Stimulated activated CD4-positive, alpha-beta T cell treated with anti-CD3 and anti-CD28 coated beads, Interleukin-15, amount 100 ng/mL, for 1 hour (primary cell): ENCODE data around the gene DISP3.

Experiments
- DNase-seq, 2 donors: peaks; one replicate each; pipeline ENCODE4 v3.0.0-alpha.2; 2020; ENCODE audit warnings: low read depth in 1 of 2, low spot score in 1 of 2

DISP3 gene

DNA sequence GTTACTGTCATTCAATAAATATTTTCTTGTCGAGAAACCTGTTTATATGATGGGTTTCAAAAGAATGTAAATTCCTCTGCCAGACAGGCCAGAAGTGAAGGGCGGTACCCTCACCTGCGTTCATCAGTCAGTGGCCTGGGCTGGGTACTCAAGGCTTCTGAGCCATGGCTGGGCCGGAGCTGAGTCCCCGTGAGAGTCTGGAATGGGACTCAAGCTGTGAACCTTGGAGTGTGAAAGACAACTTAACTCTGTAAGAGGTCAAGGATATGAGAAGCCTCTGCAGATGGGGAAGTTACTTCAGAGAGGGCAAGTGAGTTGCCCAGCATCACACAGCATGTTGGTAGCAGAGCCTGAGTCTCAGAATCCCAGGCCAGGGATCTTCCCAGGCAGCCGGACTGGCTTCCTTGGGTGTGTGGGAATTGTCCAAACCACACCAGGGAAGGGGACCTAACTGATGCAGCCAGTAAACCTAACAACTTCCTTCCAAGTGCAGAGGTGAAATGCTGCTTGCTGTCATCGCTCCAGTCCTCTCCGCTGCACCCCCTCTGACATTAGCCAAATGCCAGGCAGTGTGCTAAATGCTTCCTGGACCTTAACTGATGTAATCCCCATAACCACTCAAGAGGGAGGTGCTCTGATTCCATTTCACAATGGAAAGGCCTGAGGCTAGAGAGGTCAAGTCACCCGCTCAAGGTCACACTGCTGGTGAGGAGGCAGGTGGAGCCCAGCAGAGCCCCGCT is 4.8 kb downstream of the DISP3 start:
- DNase-seq: no peak

DNA sequence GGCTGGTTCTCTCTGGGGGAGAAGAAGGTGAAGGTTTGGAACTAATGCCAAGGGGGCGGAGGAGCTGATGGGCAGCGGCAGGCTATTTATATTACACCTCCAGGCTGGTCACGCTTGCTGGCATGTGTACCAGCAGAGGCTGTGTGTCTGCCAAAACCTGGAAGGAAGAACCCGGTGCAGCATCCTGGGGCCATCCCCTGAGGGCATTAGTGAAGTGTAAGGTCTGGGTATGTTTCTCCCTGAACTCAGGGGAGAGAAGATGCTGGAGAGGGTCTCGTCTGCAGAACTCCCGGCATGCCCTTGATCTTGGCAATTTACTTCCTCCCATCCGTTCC is 5.3 kb downstream of the DISP3 start:
- no peak for DNase-seq

DNA sequence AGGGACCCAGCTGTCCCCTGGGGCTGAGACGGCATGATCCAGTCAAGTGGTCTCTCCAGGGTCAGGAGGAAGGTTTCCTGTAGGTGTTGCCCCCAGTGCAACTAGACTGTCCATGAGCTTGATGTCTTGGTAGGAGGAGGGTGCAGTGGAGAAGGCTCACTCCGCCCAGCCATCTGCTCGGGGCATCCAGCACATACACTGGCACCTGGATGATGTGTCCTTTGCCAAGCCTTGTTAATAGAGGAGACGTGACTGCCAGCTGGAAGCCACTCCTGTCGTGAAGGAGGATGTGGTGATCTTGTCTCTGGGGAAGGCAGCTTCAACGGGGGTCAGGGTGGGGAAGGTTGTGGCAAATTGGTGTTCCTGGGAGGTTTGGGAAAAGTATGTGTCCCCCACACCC is 6.2 kb downstream of the DISP3 start:
- no peak for DNase-seq

DNA sequence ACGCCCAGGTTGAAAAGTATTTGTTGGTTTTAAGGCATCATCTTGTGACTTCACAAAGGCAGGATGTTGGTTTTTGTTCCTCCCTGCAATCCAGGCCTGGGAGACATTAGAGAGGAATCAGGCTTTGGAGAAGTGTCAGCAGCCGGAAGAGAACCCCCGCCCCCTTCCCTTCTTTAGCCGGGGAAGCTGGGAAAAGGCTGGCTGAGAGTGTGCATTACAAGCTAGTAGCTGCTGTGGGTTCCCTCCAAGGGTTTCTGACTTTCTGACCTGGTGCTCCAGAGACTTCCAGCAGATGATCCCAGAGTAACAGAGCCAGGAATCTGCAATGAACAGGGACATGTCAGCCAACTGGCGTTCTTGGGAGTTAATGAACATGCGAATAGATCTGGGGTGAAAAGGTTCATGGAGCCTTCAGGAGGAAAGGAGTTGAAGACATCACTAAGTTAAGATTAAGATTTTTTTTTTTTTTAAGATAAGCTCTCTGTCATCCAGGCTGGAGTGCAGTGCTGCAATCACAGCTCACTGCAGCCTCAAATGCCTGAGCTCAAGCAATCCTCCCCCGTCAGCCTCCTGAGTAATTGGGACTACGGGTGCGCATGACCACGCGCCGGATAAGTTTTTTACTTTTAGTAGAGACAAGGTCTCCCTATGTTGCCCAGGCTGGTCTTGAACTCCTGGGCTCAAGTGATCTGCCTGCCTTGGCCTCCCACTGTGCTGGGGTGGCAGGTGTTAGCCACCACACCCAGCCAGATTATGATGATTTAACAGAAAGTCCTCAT is 7.5 kb downstream of the DISP3 start:
- DNase-seq: no peak

DNA sequence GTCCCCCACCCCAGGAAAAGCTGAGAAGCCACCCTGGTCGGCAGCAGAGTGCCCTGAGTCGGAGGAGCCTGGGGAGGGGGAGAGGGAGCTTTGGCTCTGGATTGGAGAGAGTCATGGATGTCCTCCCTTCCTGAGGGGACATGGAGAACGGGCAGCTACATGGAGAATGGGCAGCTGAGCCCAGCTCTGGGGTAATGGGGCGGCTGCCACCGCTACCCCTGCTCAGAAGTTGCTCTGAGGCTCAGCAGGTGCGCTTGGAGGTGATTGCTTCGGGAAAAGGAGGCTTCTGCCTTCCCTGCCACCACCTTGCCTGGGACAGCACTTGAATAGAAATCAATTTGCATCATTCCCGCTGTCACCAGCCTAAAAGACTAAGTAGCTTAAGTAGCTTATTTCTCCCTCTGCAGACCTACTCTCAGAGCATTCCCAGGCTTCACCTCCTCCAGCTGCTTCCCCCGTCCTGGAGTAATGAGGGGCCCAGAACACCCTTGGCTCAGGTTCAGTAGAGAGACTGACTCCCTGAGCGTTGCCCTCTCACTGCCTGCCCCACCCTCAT is 8.3 kb downstream of the DISP3 start:
- no peak for DNase-seq

DNA sequence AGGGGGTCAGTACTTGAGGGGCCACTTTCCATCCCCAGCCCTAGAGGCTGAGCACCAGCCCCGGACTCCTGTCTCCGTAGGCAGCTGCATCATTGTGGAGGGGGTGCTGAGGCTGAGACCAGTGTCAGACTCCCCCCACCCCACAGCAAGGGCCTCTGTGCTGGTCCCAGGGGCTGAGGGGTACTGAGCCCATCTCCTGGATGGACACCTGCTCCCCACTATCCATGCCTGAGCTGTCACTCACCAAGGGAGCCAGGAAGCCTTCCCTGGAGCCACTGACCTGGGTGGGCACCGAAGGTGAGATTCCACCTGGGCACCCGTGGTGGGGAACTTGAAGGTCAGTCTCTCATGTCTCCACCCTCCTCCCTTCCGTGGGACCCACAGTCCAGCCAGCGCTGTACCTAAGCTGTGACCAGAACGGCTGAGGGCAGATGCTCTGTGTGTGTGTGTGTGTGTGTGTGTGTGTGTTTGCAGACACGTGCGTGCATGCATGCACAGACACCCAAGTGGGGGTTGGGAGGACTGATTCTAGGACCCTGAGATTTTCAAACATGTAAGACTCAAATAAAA is 9.3 kb downstream of the DISP3 start:
- no peak for DNase-seq

DNA sequence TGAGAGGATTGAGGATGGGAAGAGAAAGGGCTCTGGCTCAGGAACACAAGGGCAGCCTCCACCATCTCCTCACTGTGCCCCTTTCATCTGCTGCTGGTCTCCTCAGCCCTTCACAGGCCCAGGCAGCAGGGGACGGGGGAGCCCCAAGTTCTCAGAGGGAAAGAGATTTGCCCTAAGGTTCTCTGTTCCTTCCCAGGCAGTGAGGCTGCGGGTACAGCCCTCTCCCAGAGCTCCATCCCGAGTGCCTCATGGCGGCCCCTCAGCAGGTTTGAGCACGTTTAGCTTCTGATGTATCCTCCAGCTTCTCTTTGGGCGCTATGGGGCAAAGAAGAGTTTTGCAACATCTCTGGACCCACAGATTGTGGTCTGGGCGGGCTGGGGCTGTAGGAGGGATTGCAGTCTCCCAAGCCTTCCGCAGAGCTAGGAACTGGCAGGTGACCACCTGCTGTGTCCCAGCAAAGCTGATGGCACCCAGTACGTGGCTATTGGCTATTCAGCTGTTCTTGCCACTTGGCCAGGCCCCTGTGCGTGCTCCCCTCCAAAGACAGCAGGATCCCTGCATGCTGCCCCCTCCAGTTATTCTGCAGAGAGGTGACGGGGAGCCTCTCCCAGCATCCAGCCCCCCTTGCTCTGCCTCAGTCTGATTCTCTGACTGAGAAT is 10.1 kb downstream of the DISP3 start:
- DNase-seq: no peak

DNA sequence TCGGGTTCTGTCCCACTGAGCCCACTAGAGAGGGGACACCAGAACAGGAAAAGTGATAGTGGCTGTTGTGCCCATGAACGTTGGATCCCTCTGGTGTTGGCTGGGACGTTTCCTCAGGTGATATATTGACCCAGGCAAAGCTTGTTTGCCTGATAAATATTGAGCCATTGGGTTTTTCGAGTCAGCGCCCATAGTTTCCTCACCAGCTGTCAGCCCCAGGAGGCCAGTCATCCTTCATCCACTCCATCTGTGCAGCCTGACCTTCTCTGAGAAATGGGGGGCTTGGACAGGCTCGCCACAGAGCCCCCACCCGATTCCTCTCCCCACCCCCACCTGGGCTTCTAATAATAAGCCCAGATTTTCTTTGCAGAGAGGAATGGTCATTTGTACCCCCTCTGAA is 13.3 kb downstream of the DISP3 start:
- DNase-seq: no peak

DNA sequence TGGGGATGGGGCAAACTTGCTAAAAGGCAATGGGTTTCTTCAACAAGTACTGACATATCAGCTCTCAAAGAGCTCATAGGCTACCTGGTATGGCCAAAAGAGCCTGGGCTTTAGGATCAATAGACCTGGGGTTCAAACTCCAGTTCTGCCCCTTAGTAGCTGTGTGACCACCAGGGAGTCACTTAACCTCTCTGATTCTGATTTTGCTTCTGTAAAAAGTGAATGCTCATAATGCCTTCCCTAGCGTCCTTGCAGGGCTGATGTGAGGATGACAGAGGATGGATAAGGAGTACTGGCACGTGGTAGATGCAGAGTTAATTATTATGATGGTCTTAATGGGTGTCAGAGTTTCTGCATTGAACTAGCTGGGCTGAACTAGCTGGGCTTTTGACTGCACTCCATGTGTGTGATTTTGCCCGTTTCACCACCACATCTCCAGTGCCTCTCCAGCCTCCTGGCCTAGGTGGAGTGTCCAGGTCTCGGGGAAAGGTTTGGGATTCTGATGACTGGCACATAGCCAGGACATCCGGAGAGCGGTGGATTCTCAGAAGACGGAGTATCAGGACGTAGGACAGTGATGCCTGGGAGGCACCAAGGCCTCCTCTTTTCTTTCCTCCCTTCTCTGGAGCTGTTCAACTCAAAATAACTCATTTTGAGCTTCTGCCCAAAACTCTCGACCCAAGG is 15.2 kb downstream of the DISP3 start:
- DNase-seq: no peak

DNA sequence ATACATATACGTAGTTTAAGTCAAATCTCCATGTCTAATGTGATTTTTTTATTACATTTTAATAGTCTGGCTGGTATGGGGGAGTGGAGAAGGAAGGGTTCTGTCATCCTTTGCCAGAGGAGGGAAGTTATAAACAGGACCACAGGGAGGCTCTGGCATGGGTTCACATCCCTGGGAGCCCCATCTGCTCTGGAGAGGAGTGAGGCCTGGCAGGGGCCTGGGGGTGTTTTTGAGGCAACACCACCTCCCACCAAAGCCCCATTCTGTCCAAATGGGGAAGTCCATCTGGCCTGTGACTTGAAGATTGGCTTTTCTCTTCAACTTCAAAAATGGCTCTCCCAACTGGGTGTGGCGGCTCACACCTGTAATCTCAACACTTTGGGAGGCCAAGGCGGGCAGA is 15.8 kb downstream of the DISP3 start:
- DNase-seq: no peak

DNA sequence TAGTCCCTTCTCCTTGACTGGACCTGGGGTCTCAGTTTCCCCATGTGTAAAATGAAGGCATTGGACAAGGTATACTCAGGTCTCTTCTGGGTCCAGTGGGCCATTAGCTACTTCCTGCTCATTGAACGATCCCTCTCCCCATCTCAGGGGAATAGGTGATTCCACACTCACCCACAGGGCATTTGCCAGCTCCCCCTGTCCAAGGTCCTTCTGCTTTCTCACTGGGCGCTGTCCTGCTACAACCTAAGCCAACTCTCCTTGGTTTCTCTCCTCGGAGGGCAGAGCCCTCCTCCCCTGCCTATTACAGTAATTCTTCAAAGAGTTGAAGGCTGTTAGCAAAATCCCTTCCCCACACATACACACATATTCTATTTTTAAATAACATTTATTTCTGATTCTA is 16.6 kb downstream of the DISP3 start:
- DNase-seq: no peak

DNA sequence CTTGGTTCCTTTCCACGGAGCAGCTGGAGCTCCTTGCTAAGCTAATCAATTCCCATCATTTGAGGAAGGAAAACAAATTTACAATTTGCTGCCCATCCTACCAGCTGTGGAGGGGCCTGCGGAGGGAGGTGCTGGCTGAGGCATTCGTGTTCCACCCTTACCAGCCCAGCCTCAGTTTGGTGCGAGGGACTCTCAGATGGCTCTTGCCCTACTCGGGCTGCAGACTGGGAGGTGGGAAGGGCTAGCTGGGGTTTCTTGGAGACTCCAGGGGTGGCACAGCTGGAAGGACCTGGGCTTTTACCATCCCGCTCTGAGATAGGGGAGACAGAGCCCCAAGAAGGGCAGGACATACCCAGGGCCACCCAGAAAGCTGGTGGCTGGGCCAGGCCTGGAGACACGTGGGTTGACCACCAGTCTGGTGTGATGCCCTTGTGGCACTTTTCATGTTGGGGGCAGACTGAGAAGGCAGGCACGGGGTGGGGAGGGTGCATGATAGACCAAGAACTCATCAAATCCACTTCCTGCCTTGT is 17.7 kb downstream of the DISP3 start:
- DNase-seq: no peak

DNA sequence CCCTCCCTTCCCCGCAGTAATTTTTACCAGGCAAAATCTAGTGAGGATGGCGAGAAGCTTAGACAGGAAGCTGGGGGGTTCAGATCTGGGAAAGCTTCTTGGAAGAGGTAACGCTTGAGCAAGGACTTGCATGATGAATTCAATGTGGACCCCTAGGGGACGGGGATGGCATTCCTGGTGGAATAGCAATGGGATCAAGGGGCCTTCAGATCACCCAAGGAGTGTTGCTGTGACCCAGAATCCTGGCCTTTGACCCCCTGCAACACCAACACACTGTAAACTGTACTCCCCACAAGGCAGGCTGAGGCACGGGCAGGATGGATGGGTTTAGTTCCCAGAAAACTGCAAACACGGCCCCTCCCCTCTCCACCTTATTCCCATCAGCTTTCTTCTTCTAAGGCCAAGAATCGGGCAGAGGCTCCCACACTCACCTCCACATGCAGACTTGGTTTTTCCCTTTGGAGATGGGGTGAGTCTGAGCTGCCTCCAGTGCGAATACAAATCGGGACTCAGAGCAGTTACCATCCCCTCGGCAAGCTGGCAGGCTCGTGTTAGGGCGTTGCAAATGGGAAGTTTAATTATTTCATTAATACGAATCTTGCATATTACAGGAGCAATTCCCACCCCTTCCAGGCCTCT is 20.1 kb downstream of the DISP3 start:
- DNase-seq: no peak

DNA sequence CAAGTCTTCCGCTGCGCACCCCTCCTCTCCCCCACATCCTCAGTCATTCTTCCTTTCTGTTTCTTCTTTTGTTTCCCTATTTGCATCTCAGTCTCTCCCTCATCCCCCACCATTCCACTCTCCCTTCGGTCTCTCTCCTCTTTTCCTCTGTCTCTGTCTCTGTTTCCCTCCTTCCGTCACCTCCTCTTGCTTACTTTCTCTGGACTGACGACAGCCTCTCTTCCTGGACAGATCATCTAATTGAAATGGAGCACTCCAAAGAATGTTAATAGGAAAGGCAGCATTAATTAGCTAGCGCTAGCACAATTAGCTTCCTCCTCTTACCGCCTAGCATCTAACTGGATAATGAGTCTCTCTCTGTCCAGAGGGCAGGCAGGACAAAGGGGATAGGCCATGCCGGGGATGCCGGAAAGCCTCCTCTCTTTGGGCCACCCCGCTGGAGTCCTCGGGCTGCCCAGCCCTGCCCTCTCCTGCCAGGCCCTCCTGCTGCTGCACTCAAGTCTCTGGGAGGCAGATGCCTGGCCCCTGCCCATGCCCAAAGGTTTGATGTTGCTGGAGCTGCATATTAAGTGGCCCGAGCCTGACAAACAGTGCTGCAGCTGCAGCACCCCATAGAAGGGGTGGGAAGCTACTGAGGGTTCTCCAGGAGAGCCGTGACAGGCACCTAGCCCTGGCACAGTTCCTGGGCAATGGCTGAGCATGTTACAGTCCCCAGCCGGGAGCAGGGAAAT is 20.8 kb downstream of the DISP3 start:
- DNase-seq: no peak

DNA sequence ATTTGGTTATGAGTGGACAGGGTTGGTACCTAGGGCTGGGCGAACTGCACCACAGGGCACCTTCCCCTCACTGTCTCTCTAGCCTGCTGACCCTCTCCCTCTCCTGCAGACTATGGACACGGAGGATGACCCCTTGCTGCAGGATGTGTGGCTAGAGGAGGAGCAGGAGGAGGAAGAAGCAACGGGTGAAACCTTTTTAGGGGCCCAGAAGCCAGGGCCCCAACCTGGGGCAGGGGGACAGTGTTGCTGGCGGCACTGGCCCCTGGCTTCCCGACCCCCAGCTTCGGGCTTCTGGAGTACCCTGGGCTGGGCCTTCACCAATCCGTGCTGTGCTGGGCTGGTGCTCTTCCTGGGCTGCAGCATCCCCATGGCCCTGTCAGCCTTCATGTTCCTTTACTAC is 21.9 kb downstream of the DISP3 start:
- no peak for DNase-seq

DNA sequence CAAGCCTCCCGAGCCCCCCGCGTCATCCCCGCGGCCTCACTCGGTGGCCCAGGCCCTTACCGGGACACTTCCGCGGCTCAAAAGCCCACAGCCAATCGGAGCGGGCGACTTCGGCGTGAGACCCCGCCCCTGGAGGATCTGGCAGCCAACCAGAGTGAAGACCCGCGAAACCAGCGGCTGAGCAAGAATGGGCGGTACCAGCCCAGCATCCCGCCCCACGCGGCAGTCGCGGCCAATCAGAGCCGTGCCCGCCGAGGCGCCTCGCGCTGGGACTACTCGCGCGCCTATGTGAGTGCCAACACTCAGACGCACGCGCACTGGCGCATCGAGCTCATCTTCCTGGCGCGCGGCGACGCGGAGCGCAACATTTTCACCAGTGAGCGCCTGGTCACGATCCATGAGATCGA is 22.5 kb downstream of the DISP3 start:
- DNase-seq: no peak

DNA sequence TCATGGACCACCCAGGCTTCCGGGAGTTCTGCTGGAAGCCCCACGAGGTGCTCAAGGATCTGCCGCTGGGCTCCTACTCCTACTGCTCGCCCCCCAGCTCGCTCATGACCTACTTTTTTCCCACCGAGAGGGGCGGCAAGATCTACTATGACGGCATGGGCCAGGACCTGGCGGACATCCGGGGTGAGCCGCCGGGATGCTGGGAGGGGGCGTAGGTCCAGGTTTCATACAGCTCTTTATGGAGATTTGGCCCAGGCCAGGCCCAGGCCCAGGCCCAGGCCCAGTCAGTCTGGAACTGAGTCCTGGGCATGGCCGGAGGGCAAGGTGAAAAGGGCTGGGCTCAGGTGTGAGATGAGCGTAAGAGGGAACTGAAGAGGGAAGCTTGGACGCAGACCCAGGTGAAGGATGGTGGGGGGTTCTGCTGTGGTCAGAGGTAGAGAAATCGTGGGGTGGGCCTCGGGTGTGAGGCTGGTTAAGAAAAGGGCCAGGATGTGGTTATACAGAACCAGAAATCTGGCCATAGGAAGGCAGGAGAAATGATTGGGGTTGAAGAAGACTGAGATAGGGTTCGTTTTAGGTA is 23.0 kb downstream of the DISP3 start:
- DNase-seq: no peak

DNA sequence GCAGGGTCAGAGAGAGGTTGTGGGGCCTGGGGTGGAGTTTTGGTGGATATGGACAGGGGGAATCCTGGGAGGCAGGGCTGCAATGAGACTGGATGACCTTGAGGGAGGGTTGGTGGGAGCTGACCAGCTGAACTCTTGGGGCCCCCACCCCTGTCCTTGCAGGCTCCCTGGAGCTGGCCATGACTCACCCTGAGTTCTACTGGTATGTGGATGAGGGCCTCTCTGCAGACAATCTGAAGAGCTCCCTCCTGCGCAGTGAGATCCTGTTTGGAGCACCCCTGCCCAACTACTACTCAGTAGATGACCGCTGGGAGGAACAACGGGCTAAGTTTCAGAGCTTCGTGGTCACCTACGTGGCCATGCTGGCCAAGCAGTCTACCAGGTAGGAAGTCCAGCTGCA is 23.6 kb downstream of the DISP3 start:
- DNase-seq: no peak

DNA sequence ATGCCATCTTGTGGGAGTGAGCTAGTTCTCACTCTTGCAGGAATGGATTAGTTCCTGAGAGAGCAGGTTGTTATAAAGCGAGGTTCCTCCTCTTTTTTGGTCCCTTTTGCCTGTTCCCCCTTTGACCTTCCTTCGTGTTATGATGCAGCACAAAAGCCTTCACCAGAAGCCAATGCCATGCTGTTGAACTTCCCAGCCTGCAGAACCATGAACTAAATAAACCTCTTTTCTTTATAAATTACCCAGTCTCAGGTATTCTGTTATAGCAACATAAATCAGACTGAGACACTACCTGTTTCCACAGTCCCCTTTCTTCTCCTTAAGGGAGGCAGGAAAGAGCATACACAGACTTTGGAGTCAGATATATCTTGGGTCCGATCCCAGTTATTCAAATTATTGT is 25.6 kb downstream of the DISP3 start:
- no peak for DNase-seq
